Stimulated activated effector memory CD8-positive, alpha-beta T cell treated with anti-CD3 and anti-CD28 coated beads, Interleukin-12 subunit alpha, Interleukin-12 subunit beta, amount 100 ng/mL, for 72 hours (primary cell): ENCODE measurements around the gene MAGOH.
"Not testable (repeated sequence)": the region's sequence is repeated elsewhere in the genome, so short reads cannot be mapped to it uniquely, and the experiment has no call there.

Experiments used
- ATAC-seq: fragments of 150-1000 bp; cut with Tn5 transposase; 2 replicates; pipeline ENCODE4 v1.10.0; 2021
- DNase-seq, 2 donors: peaks; one replicate each; pipeline ENCODE4 v3.0.0; 2021 to 2022; ENCODE audit warnings: low spot score in 2 of 2
- H3K27ac Mint-ChIP-seq: one replicate; pipeline ENCODE4 v1.8.0; 2022; ENCODE audit warnings: mild to moderate bottlenecking, mixed read lengths
- H3K36me3 Mint-ChIP-seq: one replicate; pipeline ENCODE4 v1.8.0; 2022; ENCODE audit warnings: mild to moderate bottlenecking, mixed read lengths
- H3K4me1 Mint-ChIP-seq: one replicate; pipeline ENCODE4 v1.8.0; 2022; ENCODE audit warnings: mixed read lengths
- H3K4me3 Mint-ChIP-seq: one replicate; pipeline ENCODE4 v1.8.0; 2022; ENCODE audit warnings: mild to moderate bottlenecking, mixed read lengths
- H3K9me3 Mint-ChIP-seq: one replicate; pipeline ENCODE4 v1.8.0; 2022; ENCODE audit warnings: mixed read lengths

Gene MAGOH

GRCh38 chr1:53238197-53239155 is at the start of gene MAGOH:
MAGOH (minus strand) TSS chr1:53238518; CDS start chr1:53238448, 70 bp downstream.
- H3K9me3 Mint-ChIP-seq = no peaks in the 10 kb centered on the region
- DNase-seq (peak; percentile 97), ATAC-seq (peak; percentile 100)
- H3K4me1 Mint-ChIP-seq = peaks cover 27% of the 10 kb centered on the region
- H3K4me3 Mint-ChIP-seq = peak within 1 kb of the TSS; percentile 97
- H3K36me3 Mint-ChIP-seq = peaks cover 51% of the 10 kb centered on the region
- H3K27ac Mint-ChIP-seq = peak within 1 kb of the TSS; percentile 98

- no peak for ATAC-seq
- no peak for DNase-seq
- H3K27ac Mint-ChIP-seq = peak overlapping the region; percentile 76
- no peak overlapping the region for H3K4me3 Mint-ChIP-seq
- H3K9me3 Mint-ChIP-seq = no peaks in the 10 kb centered on the region
- peaks cover 48% of the 10 kb centered on the region for H3K36me3 Mint-ChIP-seq
- peaks cover 16% of the 10 kb centered on the region for H3K4me1 Mint-ChIP-seq
These were observed 48.6 kb upstream of the MAGOH start for GRCh38 chr1:53286955-53287354.

- no peak for DNase-seq
- Mint-ChIP-seq H3K9me3 (no peaks in the 10 kb centered on the region), H3K36me3 (peaks cover 56% of the 10 kb centered on the region), H3K27ac (peak overlapping the region; percentile 76), H3K4me3 (no peak overlapping the region), H3K4me1 (peaks cover 11% of the 10 kb centered on the region)
- ATAC-seq = peak; percentile 77
These were observed 47.8 kb upstream of the MAGOH start for GRCh38 chr1:53285969-53286760.

- H3K27ac Mint-ChIP-seq = no peak overlapping the region
- peaks cover 10% of the 10 kb centered on the region for H3K4me1 Mint-ChIP-seq
- H3K4me3 Mint-ChIP-seq = no peak overlapping the region
- ATAC-seq = no peak
- DNase-seq = no peak
- peaks cover 62% of the 10 kb centered on the region for H3K36me3 Mint-ChIP-seq
- no peaks in the 10 kb centered on the region for H3K9me3 Mint-ChIP-seq
These were observed 47.2 kb upstream of the MAGOH start for GRCh38 chr1:53285546-53285945.

- Mint-ChIP-seq H3K9me3 (no peaks in the 10 kb centered on the region), H3K4me3 (no peak overlapping the region), H3K36me3 (peaks cover 64% of the 10 kb centered on the region), H3K27ac (no peak overlapping the region), H3K4me1 (peaks cover 10% of the 10 kb centered on the region)
- DNase-seq (no peak), ATAC-seq (no peak)
These were observed 46.1 kb upstream of the MAGOH start for GRCh38 chr1:53284224-53285020.

GRCh38 chr1:53283156-53283555 is 44.8 kb upstream of the MAGOH start:
- not testable (repeated sequence) for H3K27ac Mint-ChIP-seq, H3K4me3 Mint-ChIP-seq, DNase-seq, ATAC-seq, H3K9me3 Mint-ChIP-seq
- peaks cover 13% of the 10 kb centered on the region for H3K4me1 Mint-ChIP-seq
- peaks cover 66% of the 10 kb centered on the region for H3K36me3 Mint-ChIP-seq

GRCh38 chr1:53281133-53281532 is 42.8 kb upstream of the MAGOH start:
- H3K27ac Mint-ChIP-seq = peak overlapping the region; percentile 46
- DNase-seq (no peak), ATAC-seq (no peak)
- H3K9me3 Mint-ChIP-seq = no peaks in the 10 kb centered on the region
- no peak overlapping the region for H3K4me3 Mint-ChIP-seq
- H3K36me3 Mint-ChIP-seq = peaks cover 62% of the 10 kb centered on the region
- H3K4me1 Mint-ChIP-seq = peaks cover 6% of the 10 kb centered on the region

GRCh38 chr1:53280496-53280895 is 42.2 kb upstream of the MAGOH start:
- no peak for ATAC-seq
- H3K36me3 Mint-ChIP-seq = peaks cover 62% of the 10 kb centered on the region

GRCh38 chr1:53279296-53280200 is 41.2 kb upstream of the MAGOH start:
- peaks cover 71% of the 10 kb centered on the region for H3K36me3 Mint-ChIP-seq
- peak overlapping the region; percentile 46 for H3K27ac Mint-ChIP-seq
- H3K4me1 Mint-ChIP-seq = peaks cover 6% of the 10 kb centered on the region
- no peak for DNase-seq
- no peak for ATAC-seq
- H3K4me3 Mint-ChIP-seq = no peak overlapping the region
- H3K9me3 Mint-ChIP-seq = no peaks in the 10 kb centered on the region

More at GRCh38 chr1:53280496-53280895, 42.2 kb upstream of the MAGOH start:
- no peaks in the 10 kb centered on the region for H3K9me3 Mint-ChIP-seq
- H3K4me3 Mint-ChIP-seq = no peak overlapping the region
- H3K4me1 Mint-ChIP-seq = peaks cover 6% of the 10 kb centered on the region
- DNase-seq = no peak
- H3K27ac Mint-ChIP-seq = peak overlapping the region; percentile 46

- H3K27ac Mint-ChIP-seq = peak overlapping the region; percentile 78
- H3K4me1 Mint-ChIP-seq = peaks cover 6% of the 10 kb centered on the region
- no peaks in the 10 kb centered on the region for H3K9me3 Mint-ChIP-seq
- H3K4me3 Mint-ChIP-seq = no peak overlapping the region
- ATAC-seq = peak; percentile 65
- H3K36me3 Mint-ChIP-seq = peaks cover 81% of the 10 kb centered on the region
- DNase-seq = peak; percentile 57 to 86
These were observed 40.0 kb upstream of the MAGOH start for GRCh38 chr1:53278298-53278725.

GRCh38 chr1:53277326-53277725 is 39.0 kb upstream of the MAGOH start:
- no peaks in the 10 kb centered on the region for H3K9me3 Mint-ChIP-seq
- no peak for DNase-seq
- H3K4me1 Mint-ChIP-seq = peaks cover 6% of the 10 kb centered on the region
- H3K36me3 Mint-ChIP-seq = peaks cover 88% of the 10 kb centered on the region
- no peak for ATAC-seq
- H3K27ac Mint-ChIP-seq = peak overlapping the region; percentile 78
- H3K4me3 Mint-ChIP-seq = no peak overlapping the region

GRCh38 chr1:53276902-53277281 is 38.6 kb upstream of the MAGOH start:
- H3K27ac Mint-ChIP-seq = no peak overlapping the region
- H3K36me3 Mint-ChIP-seq = peaks cover 89% of the 10 kb centered on the region
- DNase-seq (no peak), ATAC-seq (no peak)
- peaks cover 6% of the 10 kb centered on the region for H3K4me1 Mint-ChIP-seq
- H3K4me3 Mint-ChIP-seq = no peak overlapping the region
- H3K9me3 Mint-ChIP-seq = no peaks in the 10 kb centered on the region

GRCh38 chr1:53276153-53276901 is 38.0 kb upstream of the MAGOH start:
- no peak overlapping the region for H3K4me3 Mint-ChIP-seq
- H3K36me3 Mint-ChIP-seq = peaks cover 86% of the 10 kb centered on the region
- ATAC-seq = no peak
- H3K27ac Mint-ChIP-seq = no peak overlapping the region
- H3K9me3 Mint-ChIP-seq = no peaks in the 10 kb centered on the region
- DNase-seq = no peak
- peaks cover 6% of the 10 kb centered on the region for H3K4me1 Mint-ChIP-seq
